Measurements from ENCODE around the gene TWIST2.

DNA sequence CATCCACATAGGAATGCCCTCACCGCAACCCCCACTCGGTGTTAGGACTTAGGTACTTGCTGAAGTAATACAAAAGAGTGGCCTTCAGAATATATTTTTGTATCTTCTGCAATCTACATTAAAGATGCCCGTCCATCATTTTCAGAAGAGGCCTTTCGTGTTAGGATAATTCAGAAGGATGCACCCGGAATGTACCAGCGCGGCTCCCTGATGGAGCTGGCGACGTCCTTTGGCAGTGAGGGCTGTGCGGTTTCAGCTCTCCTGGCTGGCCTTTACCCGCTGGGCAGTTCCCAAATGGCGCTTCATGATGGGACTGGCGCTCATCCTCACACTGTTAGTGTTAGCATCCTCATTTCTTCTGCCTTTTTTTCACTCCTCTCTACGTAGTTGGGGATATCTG, 15.3 kb downstream of the TWIST2 start:
- TF ChIP-seq, protein P1, sequence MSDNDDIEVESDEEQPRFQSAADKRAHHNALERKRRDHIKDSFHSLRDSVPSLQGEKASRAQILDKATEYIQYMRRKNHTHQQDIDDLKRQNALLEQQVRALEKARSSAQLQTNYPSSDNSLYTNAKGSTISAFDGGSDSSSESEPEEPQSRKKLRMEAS (IDR thresholded peaks at IDR 0.05) = no peak
- TF ChIP-seq TEAD4 (IDR thresholded peaks at IDR 0.05) = no peak
- no peak for TF ChIP-seq EP300 (IDR thresholded peaks at IDR 0.05; ENCODE audit: borderline replicate concordance)
- TF ChIP-seq EGR1 (IDR thresholded peaks at IDR 0.05) = no peak
- no peak for TF ChIP-seq RAD21 (IDR thresholded peaks at IDR 0.05; ENCODE audit: low read depth)
- TF ChIP-seq YY1 (IDR thresholded peaks at IDR 0.05; ENCODE audit: low read depth) = no peak
